HG03097 (cell line): Measurements from ENCODE around the gene PILRB.

Experiments used
- ATAC-seq: cut with Tn5 transposase; IDR thresholded peaks from one replicate; pipeline ENCODE4 v1.9.1; 2021; ENCODE audit not compliant: unreplicated experiment, low FRiP score

PILRB gene

DNA sequence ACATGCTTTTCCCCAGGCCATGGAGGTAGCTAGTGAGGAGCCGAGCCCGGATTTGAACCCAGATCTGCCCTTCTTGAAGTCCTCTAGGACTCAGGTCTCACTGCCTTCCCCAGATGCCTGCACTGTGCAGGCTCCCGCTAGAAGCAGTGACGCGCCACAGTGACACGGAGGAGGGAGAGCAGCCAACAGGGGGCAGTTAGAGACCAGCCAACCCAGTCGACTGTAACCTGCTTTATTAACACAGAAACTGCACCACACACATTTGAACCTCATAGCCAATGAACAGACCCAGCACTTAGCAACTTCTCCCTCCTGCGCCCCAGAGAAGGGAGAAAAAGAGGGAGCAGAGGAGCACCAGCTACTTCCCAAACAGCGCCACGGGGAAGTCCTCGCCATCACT lies 42.7 kb downstream of the PILRB start:
- no peak for ATAC-seq

DNA sequence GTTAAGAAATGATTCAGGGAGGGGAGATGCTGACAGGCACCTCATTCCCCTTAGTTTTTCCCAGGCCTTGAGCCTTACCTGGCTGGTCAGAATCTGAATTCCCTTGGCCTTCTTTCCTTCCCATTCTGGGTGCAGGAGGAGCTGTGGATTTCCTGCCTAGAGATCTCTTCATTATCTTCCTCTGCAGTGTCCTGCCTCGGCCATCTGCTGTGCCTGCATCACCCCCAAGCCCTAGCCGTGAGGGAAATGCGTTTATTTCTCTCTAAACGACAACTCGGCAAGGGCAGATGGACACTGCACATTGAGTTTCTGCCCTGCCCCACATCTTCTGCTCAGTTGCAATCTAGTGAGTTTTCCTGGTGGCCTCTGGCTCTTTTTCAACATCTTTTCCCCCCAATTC lies 43.9 kb downstream of the PILRB start:
- ATAC-seq: no peak

DNA sequence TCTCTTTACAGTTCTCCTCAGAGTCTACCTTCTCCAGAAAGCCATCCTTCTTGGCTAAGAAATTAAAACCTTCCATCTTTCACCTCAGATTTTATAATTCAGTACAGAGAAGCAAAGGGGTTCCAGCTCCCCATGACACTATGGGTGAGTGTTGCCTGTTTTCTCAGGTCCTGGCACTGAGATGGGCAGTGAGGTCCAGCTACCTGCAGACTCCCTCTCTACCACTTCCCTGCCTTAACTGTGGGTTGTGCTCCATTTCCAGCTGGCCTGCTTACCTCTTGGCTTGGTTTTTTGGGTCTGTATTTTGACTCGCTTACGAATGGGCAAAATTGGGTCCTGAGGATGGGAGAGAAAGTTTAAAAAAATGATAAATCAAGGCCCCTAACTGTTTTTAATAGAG lies 44.3 kb downstream of the PILRB start:
- no peak for ATAC-seq

DNA sequence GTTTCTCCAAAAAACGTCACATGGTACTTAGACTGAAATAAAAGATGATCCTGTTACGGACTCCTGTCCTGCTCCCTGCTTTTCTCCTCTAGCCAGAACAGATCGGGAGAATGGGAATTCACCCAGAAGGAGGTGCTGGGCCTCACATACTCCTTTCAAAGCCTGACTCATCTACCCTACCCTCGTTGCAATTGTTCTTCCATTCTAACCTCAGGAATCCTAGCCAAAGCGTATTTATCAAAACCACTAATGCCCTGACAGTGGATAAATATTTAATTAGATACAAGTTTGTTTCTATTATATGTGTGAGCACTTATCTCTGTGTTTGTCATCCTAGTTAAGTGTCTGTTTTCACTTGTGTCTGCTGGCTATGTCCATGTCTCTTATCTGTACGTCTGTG lies 48.9 kb downstream of the PILRB start:
- no peak for ATAC-seq

DNA sequence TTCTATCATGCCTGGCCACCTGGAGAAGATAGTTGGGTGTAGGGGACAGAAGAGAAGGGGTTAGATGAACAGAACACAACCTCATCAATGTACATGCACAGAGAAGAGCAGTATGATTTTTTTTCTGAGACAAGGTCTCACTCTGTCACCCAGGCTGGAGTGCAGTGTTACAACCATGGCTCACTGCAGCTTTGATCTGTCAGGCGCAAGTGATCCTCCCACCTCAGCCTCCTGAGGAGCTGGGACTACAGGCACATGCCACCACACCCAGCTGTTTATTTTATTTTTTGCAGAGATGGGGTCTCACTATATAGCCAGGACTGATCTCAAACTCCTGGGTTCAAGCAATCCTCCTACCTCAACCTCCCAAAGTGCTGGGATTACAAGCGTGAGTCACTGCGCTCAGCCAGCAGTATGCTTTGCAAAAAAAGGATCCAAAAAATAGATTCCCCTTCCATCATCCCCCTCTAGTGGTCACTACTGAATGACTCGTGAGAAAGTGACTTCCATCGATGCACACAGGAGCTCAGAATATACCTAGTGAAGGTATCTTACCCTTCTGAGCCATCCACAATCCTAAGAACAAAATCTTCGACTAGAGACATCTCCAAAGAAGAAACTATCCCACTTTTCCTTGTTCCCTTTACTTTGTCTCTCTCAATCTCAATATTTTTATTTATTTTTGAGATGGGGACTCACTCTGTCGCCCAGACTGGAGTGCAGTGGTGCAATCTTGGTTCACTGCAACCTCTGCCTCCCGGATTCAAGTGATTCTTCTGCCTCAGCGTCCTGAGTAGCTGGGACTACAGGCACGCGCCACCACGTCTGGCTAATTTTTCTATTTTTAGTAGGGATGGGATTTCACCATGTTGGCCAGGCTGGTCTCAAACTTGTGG lies 49.6 kb downstream of the PILRB start:
- ATAC-seq: no peak

DNA sequence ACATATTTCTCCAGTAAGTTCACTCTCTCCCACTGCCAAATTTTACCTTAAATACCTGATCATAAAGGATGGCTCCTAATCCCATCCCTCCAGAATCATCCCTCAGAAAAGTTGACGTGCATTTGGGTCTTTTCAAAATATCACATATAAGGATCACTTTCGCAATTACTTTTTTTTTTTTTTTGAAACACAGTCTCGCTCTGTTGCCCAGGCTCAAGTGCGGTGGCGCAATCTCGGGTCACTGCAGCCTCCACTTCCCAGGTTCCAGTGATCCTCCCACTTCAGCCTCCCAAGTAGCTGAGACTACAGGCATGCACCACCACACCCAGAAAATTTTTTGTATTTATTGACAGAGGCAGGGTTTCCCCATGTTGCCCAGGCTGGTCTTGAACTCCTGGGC lies 53.2 kb downstream of the PILRB start:
- no peak for ATAC-seq

DNA sequence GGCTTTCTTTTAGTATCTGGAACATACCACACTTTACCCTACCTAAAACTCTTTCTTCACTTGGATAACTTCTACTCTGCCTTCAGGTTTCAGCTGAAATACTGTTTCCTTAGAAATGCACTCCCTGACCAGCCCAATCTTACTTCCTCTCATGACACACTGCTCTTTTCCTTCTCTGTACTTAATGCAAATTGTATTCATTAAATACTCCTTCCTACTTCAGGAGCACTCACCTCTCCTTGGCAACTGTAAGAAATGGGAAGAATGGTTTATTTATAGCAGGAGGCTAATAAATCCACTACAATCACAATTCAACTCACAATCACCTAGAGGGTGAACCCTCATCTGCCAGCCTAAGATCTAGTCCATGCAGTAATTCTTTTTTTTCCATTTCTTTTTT lies 55.4 kb downstream of the PILRB start:
- no peak for ATAC-seq

DNA sequence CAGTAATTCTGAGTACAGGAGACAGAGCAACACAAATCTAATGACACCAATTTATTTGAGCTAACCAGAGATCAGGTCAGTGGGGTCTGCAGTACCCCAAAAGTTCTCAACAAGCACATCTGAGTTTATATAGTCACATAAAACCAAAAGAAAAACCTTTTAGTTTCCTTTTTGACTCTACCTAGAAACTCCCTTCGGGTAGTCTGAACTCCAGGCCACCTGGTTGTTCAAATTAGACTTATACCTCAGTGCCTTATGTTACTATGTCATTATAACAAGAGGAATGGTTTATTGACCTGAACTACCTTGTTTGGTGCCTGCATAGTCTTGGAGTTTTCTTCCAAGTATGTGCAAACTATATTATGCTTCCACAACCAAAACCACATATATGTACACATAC lies 56.0 kb downstream of the PILRB start:
- ATAC-seq: no peak

DNA sequence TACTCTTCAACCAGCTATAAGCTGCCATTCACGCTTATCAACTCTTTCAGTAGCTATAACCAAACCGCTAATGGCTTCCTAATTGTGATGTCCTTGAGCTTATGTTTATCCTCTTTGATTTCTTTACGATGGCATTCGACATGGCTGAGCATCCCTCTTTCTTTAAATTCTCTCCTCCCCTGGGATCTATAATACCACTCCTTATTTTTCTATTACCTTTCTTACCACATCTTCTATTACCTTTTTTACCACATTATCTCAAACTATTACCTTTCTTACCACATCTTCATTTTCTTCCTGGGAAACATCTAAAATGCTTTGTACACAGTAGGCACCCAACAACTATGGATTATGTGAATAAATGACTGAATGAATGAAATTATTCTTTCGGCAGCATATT lies 57.5 kb downstream of the PILRB start:
- no peak for ATAC-seq
